VCaP (cell line): ENCODE results near the gene XIRP1.

Experiments used
- H3K27ac ChIP-seq: fragments of 450-650 bp; 2 replicates; pipeline ENCODE4 v1.5.1; 2017
- CTCF ChIP-seq: fragments of 450-650 bp; conservative IDR thresholded peaks from 2 replicates; pipeline ENCODE4 v1.5.1; 2017; ENCODE audit warnings: mild to moderate bottlenecking, moderate library complexity

The XIRP1 gene

GRCh38 chr3:39137991-39138803 is 54.2 kb downstream of the XIRP1 start:
- peak overlapping the region; percentile 99 for H3K27ac ChIP-seq
- TF ChIP-seq CTCF: no peak

- no peak overlapping the region for H3K27ac ChIP-seq
- no peak for TF ChIP-seq CTCF
Measured at GRCh38 chr3:39137435-39137936, 54.9 kb downstream of the XIRP1 start.

- no peak for TF ChIP-seq CTCF
- H3K27ac ChIP-seq: no peak overlapping the region
Measured at GRCh38 chr3:39136533-39137434, 55.6 kb downstream of the XIRP1 start.

GRCh38 chr3:39135170-39135805 is 57.1 kb downstream of the XIRP1 start:
- TF ChIP-seq CTCF: no peak
- no peak overlapping the region for H3K27ac ChIP-seq

- H3K27ac ChIP-seq: no peak overlapping the region
- TF ChIP-seq CTCF: no peak
Measured at GRCh38 chr3:39134305-39134704, 58.1 kb downstream of the XIRP1 start.

- TF ChIP-seq CTCF: no peak
- H3K27ac ChIP-seq: no peak overlapping the region
Measured at GRCh38 chr3:39133822-39134221, 58.6 kb downstream of the XIRP1 start.
